Kidney (tissue), 14 donors: ENCODE measurements around the gene JAKMIP1. TPM values are rescaled to one million over a fixed set of nuclear protein-coding genes. Genes with fewer than 3 reads are reported as not detected.

Experiments
- DNase-seq, 5 donors: peaks; one replicate each; pipeline ENCODE4 v3.0.0-alpha.2; 2013 to 2020
- FAIRE-seq: peaks from 2 replicates; lab custom pipeline; 2012; peaks lifted over from hg19 to GRCh38; lab: Jason Lieb, UNC
- H3K27ac ChIP-seq, 2 donors: one replicate each; pipeline ENCODE4 v1.7.0; 2013; ENCODE audit warnings: low read depth in 2 of 2, low read length in 2 of 2, inconsistent platforms in 1 of 2
- H3K27me3 ChIP-seq: one replicate; pipeline ENCODE4 v1.7.1; 2013; ENCODE audit warnings: low read length, inconsistent platforms; ENCODE audit not compliant: control insufficient read depth, insufficient read depth
- H3K36me3 ChIP-seq, 3 donors: one replicate each; pipeline versions ENCODE4 v1.7.0 to v1.7.1; 2013; ENCODE audit warnings: low read length in 3 of 3, control low read depth in 1 of 3, inconsistent platforms in 1 of 3; ENCODE audit not compliant: insufficient read depth in 3 of 3, control insufficient read depth in 2 of 3
- H3K4me1 ChIP-seq, 3 donors: one replicate each; pipeline versions ENCODE4 v1.7.0 to v1.7.1; 2013; ENCODE audit warnings: low read length in 3 of 3, inconsistent platforms in 1 of 3, low read depth in 1 of 3; ENCODE audit not compliant: control insufficient read depth in 2 of 3, insufficient read depth in 2 of 3
- H3K4me3 ChIP-seq, 3 donors: one replicate each; pipeline versions ENCODE4 v1.7.0 to v1.8.1; 2013; ENCODE audit warnings: low read length in 3 of 3, control low read depth in 1 of 3, inconsistent platforms in 1 of 3
- H3K9ac ChIP-seq, 3 donors: one replicate each; pipeline versions ENCODE4 v1.7.0 to v1.7.1; 2013; ENCODE audit warnings: low read length in 3 of 3, control low read depth in 1 of 3, inconsistent platforms in 1 of 3
- H3K9me3 ChIP-seq, 3 donors: one replicate each; pipeline versions ENCODE4 v1.7.0 to v1.7.1; 2013; ENCODE audit warnings: low read length in 3 of 3, control low read depth in 1 of 3, inconsistent platforms in 1 of 3; ENCODE audit not compliant: control insufficient read depth in 2 of 3, insufficient read depth in 1 of 3
- CTCF ChIP-seq: IDR thresholded peaks from 3 replicates; pipeline ENCODE4 v1.5.1; 2012; ENCODE audit warnings: mild to moderate bottlenecking, moderate library complexity, borderline replicate concordance; ENCODE audit not compliant: insufficient read depth; ENCODE audit errors: extremely low read depth
- intact Hi-C: fragments of 100-400 bp; cut with DNase I; formaldehyde crosslinking; loops from one replicate; pipeline ENCODE4 v1.11.1; 2022
- polyA plus RNA-seq: library from polyadenylated mRNA; stranded (reverse); fragments of 350-450 nt; fragmentation: Illumina TruSeq; extraction: RNeasy Lipid Tissue Mini Kit (QIAGEN cat#74804); gene quantifications from one replicate; pipeline ENCODE4 v1.2.3, GENCODE V29; 2014; ENCODE audit warnings: low read depth, low replicate concordance; ENCODE audit not compliant: insufficient read depth
- total RNA-seq: library from RNA; stranded (reverse); fragmentation: NEBNext Ultra II Directional; extraction: Animal tissue kit (Norgen Biotek cat#: 25700); gene quantifications from one replicate; pipeline ENCODE4 v1.2.1, GENCODE V29; 2021
- donor health status: control.
- donor health status: control.
- donor health status: control.
- donor health status: control.
- donor health status: control.
- donor health status: DM: yes; HTN: yes; CAD: no.
- donor health status: Normal renal cell carcinoma (clear cell type).

The JAKMIP1 gene
- total and polyA plus RNA-seq, 2 donors from 2014 or later = 0.69 TPM; not detected in 1

- H3K27me3 ChIP-seq = no peaks in the 10 kb centered on the region
- peak in 3 of 5 donors; percentile 38 to 47 (median 43) for DNase-seq
These were observed 220.4 kb downstream of the JAKMIP1 start for GRCh38 chr4:5979981-5980380.

GRCh38 chr4:5976921-5977320 lies 223.4 kb downstream of the JAKMIP1 start:
- Histone ChIP-seq H3K9me3 (no peaks in the 10 kb centered on the region), H3K4me3 (no peak overlapping the region), H3K36me3 (no peaks in the 10 kb centered on the region), H3K27me3 (no peaks in the 10 kb centered on the region), H3K4me1 (no peaks in the 10 kb centered on the region), H3K9ac (no peak overlapping the region), H3K27ac (no peak overlapping the region)
- TF ChIP-seq CTCF = no peak
- DNase-seq = peak in 2 of 5 donors; percentile 9 to 33
- intact Hi-C loops = no loop called here
- no peak for FAIRE-seq

More at GRCh38 chr4:5979981-5980380, 220.4 kb downstream of the JAKMIP1 start:
- Histone ChIP-seq H3K4me3 (no peak overlapping the region), H3K9ac (no peak overlapping the region), H3K4me1 (no peaks in the 10 kb centered on the region), H3K9me3 (peaks cover 0 to 10% (median 5%) of the 10 kb centered on the region in 3 donors), H3K27ac (no peak overlapping the region), H3K36me3 (no peaks in the 10 kb centered on the region)
- FAIRE-seq = no peak
- intact Hi-C loops = no loop called here
- TF ChIP-seq CTCF = peak; percentile 28

GRCh38 chr4:5976431-5976830 lies 223.9 kb downstream of the JAKMIP1 start:
- Histone ChIP-seq H3K27me3 (no peaks in the 10 kb centered on the region), H3K27ac (no peak overlapping the region), H3K4me1 (no peaks in the 10 kb centered on the region), H3K9ac (no peak overlapping the region), H3K36me3 (no peaks in the 10 kb centered on the region), H3K9me3 (no peaks in the 10 kb centered on the region), H3K4me3 (no peak overlapping the region)
- DNase-seq (peak in 2 of 5 donors; percentile 19 to 29), FAIRE-seq (no peak)
- intact Hi-C loops = no loop called here
- TF ChIP-seq CTCF = no peak

Other genes with a start within 250 kb of the JAKMIP1 start
- gene C4orf50, start 182.1 kb downstream of the JAKMIP1 start, total RNA-seq = 0.16 TPM
- not detected for gene C4orf50, start 182.1 kb downstream of the JAKMIP1 start, polyA plus RNA-seq
- gene WFS1, start 69.3 kb upstream of the JAKMIP1 start, total RNA-seq = 31.4 TPM
- 20.8 TPM for gene WFS1, start 69.3 kb upstream of the JAKMIP1 start, polyA plus RNA-seq